C4-2B (cell line): ENCODE data around the gene TRIAP1.

Experiments
- CTCF ChIP-seq: fragments of 450-650 bp; conservative IDR thresholded peaks from 2 replicates; pipeline ENCODE4 v1.5.1; 2017; ENCODE audit warnings: mild to moderate bottlenecking
- ZFX ChIP-seq: fragments of 450-650 bp; IDR thresholded peaks from 2 replicates; pipeline ENCODE4 v1.6.1; 2017

- TF ChIP-seq CTCF: no peak
- TF ChIP-seq ZFX: no peak
Measured at GRCh38 chr12:120468325-120468820, 22.2 kb upstream of the TRIAP1 start.
